Neural progenitor cell (in vitro differentiated cells): ENCODE data around the gene RTKN. TPM values are rescaled to one million over a fixed set of nuclear protein-coding genes. Genes with fewer than 3 reads are reported as not detected.

Experiments
- DNase-seq: peaks from one replicate; pipeline ENCODE4 v3.0.0-alpha.2; 2016; ENCODE audit warnings: low spot score
- H2AFZ ChIP-seq: fragments of 200-600 bp; sonication (generic); replicated peaks from 2 replicates; pipeline ENCODE4 v1.6.1; 2016; ENCODE audit warnings: antibody characterized with exemption
- H3F3A ChIP-seq: fragments of 200-600 bp; sonication (generic); 2 replicates; pipeline ENCODE4 v1.6.1; 2016; ENCODE audit warnings: antibody characterized with exemption, low read depth
- H3K27ac ChIP-seq: fragments of 200-600 bp; sonication (generic); 2 replicates; pipeline ENCODE4 v1.5.1; 2016; ENCODE audit warnings: mild to moderate bottlenecking
- H3K27me3 ChIP-seq: fragments of 200-600 bp; sonication (generic); 2 replicates; pipeline ENCODE4 v1.6.1; 2016; ENCODE audit warnings: mild to moderate bottlenecking, moderate library complexity
- H3K36me3 ChIP-seq: fragments of 200-600 bp; sonication (generic); 2 replicates; pipeline ENCODE4 v1.5.1; 2016
- H3K4me1 ChIP-seq: fragments of 200-600 bp; sonication (generic); 2 replicates; pipeline ENCODE4 v1.6.1; 2016; ENCODE audit warnings: mixed run types
- H3K4me2 ChIP-seq: fragments of 200-600 bp; sonication (generic); 2 replicates; pipeline ENCODE4 v1.6.1; 2016
- H3K4me3 ChIP-seq: fragments of 200-600 bp; sonication (generic); 2 replicates; pipeline ENCODE4 v1.5.1; 2016
- H3K79me2 ChIP-seq: fragments of 200-600 bp; sonication (generic); 2 replicates; pipeline ENCODE4 v1.6.1; 2016; ENCODE audit warnings: low read depth
- H3K9ac ChIP-seq: fragments of 200-600 bp; sonication (generic); 2 replicates; pipeline ENCODE4 v1.6.1; 2016
- H3K9me3 ChIP-seq: fragments of 200-600 bp; sonication (generic); 2 replicates; pipeline ENCODE4 v1.5.1; 2016; ENCODE audit warnings: low read depth
- H4K20me1 ChIP-seq: fragments of 200-600 bp; sonication (generic); 2 replicates; pipeline ENCODE4 v1.6.1; 2016; ENCODE audit warnings: low read depth
- H3K27ac Mint-ChIP-seq: 3 replicates; pipeline ENCODE4 v1.8.0; 2021; ENCODE audit warnings: mixed read lengths
- H3K27me3 Mint-ChIP-seq: 2 replicates; pipeline ENCODE4 v1.8.0; 2022; ENCODE audit warnings: low read depth, mild to moderate bottlenecking, inconsistent platforms, moderate library complexity, mixed read lengths; ENCODE audit not compliant: insufficient read depth
- H3K36me3 Mint-ChIP-seq: 3 replicates; pipeline ENCODE4 v1.8.0; 2021; ENCODE audit warnings: mixed read lengths
- H3K4me1 Mint-ChIP-seq: 3 replicates; pipeline ENCODE4 v1.8.0; 2021; ENCODE audit warnings: mixed read lengths
- H3K4me3 Mint-ChIP-seq: 3 replicates; pipeline ENCODE4 v1.8.0; 2021; ENCODE audit warnings: mild to moderate bottlenecking, moderate library complexity, mixed read lengths
- H3K9me3 Mint-ChIP-seq: 3 replicates; pipeline ENCODE4 v1.8.0; 2020; ENCODE audit warnings: mixed read lengths
- CTCF ChIP-seq: fragments of 200-600 bp; sonication (generic); IDR thresholded peaks from 2 replicates; pipeline ENCODE4 v1.5.1; 2017; ENCODE audit warnings: antibody characterized with exemption, mild to moderate bottlenecking
- EZH2 ChIP-seq: fragments of 200-600 bp; sonication (generic); IDR thresholded peaks from 2 replicates; pipeline ENCODE4 v1.6.1; 2017; ENCODE audit warnings: antibody characterized with exemption, mild to moderate bottlenecking, moderate library complexity
- EZH2phosphoT487 ChIP-seq: fragments of 200-600 bp; sonication (generic); IDR thresholded peaks from 2 replicates; pipeline ENCODE4 v1.6.1; 2017; ENCODE audit warnings: antibody characterized with exemption
- total RNA-seq: library from RNA; depleted of rRNA; stranded (reverse); fragments of >200 nt; gene quantifications from 2 replicates; pipeline ENCODE4 v1.2.3, GENCODE V29; 2015; ENCODE audit warnings: low replicate concordance

RTKN gene
- total RNA-seq, 1 donor from 2014 or later = 11.4 TPM

- H3K4me1 Mint-ChIP-seq = peaks cover 42% of the 10 kb centered on the region
- no peaks in the 10 kb centered on the region for H3K27me3 ChIP-seq
- H3K36me3 Mint-ChIP-seq = peaks cover 3% of the 10 kb centered on the region
- no peaks in the 10 kb centered on the region for H3K9me3 ChIP-seq
- peak overlapping the region; percentile 97 for H3K4me3 Mint-ChIP-seq
- no peak overlapping the region for H3K27ac Mint-ChIP-seq
- no peaks in the 10 kb centered on the region for H3K36me3 ChIP-seq
- peak overlapping the region; percentile 70 for H3K4me3 ChIP-seq
- H2AFZ ChIP-seq = peak overlapping the region; percentile 82
- peaks cover 36% of the 10 kb centered on the region for H3F3A ChIP-seq
- peaks cover 22% of the 10 kb centered on the region for H3K27me3 Mint-ChIP-seq
- H3K4me2 ChIP-seq = peak overlapping the region; percentile 86
- H4K20me1 ChIP-seq = no peaks in the 10 kb centered on the region
- H3K27ac ChIP-seq = peak overlapping the region; percentile 95
- H3K9me3 Mint-ChIP-seq = no peaks in the 10 kb centered on the region
- H3K9ac ChIP-seq = peak overlapping the region; percentile 10
- TF ChIP-seq EZH2phosphoT487 = no peak
- TF ChIP-seq EZH2 = no peak
- TF ChIP-seq CTCF = no peak
- DNase-seq = no peak
- H3K79me2 ChIP-seq = peaks cover 27% of the 10 kb centered on the region
- peaks cover 19% of the 10 kb centered on the region for H3K4me1 ChIP-seq
Measured at GRCh38 chr2:74457129-74457548, 15.4 kb upstream of the RTKN start.

- no peak within 1 kb of the TSS for H3K27ac ChIP-seq
- H3K4me1 Mint-ChIP-seq = peaks cover 41% of the 10 kb centered on the region
- H3K27me3 ChIP-seq = peaks cover 4% of the 10 kb centered on the region
- H3K79me2 ChIP-seq = peaks cover 27% of the 10 kb centered on the region
- peaks cover 19% of the 10 kb centered on the region for H3K4me1 ChIP-seq
- DNase-seq = peak; percentile 96
- H3K4me3 Mint-ChIP-seq = peak within 1 kb of the TSS; percentile 97
- no peaks in the 10 kb centered on the region for H3K36me3 ChIP-seq
- peak within 1 kb of the TSS; percentile 98 for H2AFZ ChIP-seq
- H3K4me3 ChIP-seq = peak within 1 kb of the TSS; percentile 97
- H3K4me2 ChIP-seq = peak within 1 kb of the TSS; percentile 86
- peak within 1 kb of the TSS; percentile 88 for H3K27ac Mint-ChIP-seq
- peaks cover 24% of the 10 kb centered on the region for H3F3A ChIP-seq
- peaks cover 15% of the 10 kb centered on the region for H3K27me3 Mint-ChIP-seq
- H3K9me3 Mint-ChIP-seq = no peaks in the 10 kb centered on the region
- no peaks in the 10 kb centered on the region for H3K9me3 ChIP-seq
- H3K36me3 Mint-ChIP-seq = no peaks in the 10 kb centered on the region
- no peak for TF ChIP-seq EZH2
- no peak for TF ChIP-seq CTCF
- TF ChIP-seq EZH2phosphoT487 = no peak
- no peak within 1 kb of the TSS for H3K9ac ChIP-seq
- H4K20me1 ChIP-seq = no peaks in the 10 kb centered on the region
Measured at GRCh38 chr2:74454654-74455511, 13.1 kb upstream of the RTKN start, which contains the start of gene INO80B. TSS of gene INO80B (plus strand) at chr2:74455087. CDS start at chr2:74455117, 30 bp downstream.

- H3K4me2 ChIP-seq = no peak overlapping the region
- no peak overlapping the region for H3K9ac ChIP-seq
- peaks cover 4% of the 10 kb centered on the region for H3K4me1 ChIP-seq
- Mint-ChIP-seq H3K36me3 (no peaks in the 10 kb centered on the region), H3K9me3 (no peaks in the 10 kb centered on the region), H3K4me1 (peaks cover 15% of the 10 kb centered on the region), H3K27ac (no peak overlapping the region), H3K27me3 (peaks cover 8% of the 10 kb centered on the region), H3K4me3 (no peak overlapping the region)
- H3K9me3 ChIP-seq = no peaks in the 10 kb centered on the region
- H3K27me3 ChIP-seq = peaks cover 4% of the 10 kb centered on the region
- no peak overlapping the region for H2AFZ ChIP-seq
- peaks cover 5% of the 10 kb centered on the region for H3F3A ChIP-seq
- H3K4me3 ChIP-seq = no peak overlapping the region
- H4K20me1 ChIP-seq = no peaks in the 10 kb centered on the region
- peaks cover 5% of the 10 kb centered on the region for H3K79me2 ChIP-seq
- TF ChIP-seq EZH2 (no peak), EZH2phosphoT487 (no peak), CTCF (no peak)
- DNase-seq = no peak
- H3K36me3 ChIP-seq = no peaks in the 10 kb centered on the region
- H3K27ac ChIP-seq = no peak overlapping the region
Measured at GRCh38 chr2:74450570-74451190, 8.9 kb upstream of the RTKN start.
